SK-N-SH treated with all-trans-retinoic acid at 6 μM for 48 hours (cell line): ENCODE results near the gene METTL3.

Experiments used
- BACH2 ChIP-seq: fragments of 250-450 bp; sonication (Bioruptor Pico); IDR thresholded peaks from 2 replicates; pipeline ENCODE4 v1.9.0; 2021; ENCODE audit warnings: mild to moderate bottlenecking, borderline replicate concordance
- OSR1 ChIP-seq: fragments of 250-450 bp; sonication (Bioruptor Pico); IDR thresholded peaks from 2 replicates; pipeline ENCODE4 v1.8.0; 2022; ENCODE audit warnings: moderate library complexity, mild to moderate bottlenecking, inconsistent platforms
- SNAI2 ChIP-seq: fragments of 250-450 bp; sonication (Bioruptor Pico); IDR thresholded peaks from 2 replicates; pipeline ENCODE4 v1.5.0; 2020; ENCODE audit warnings: mild to moderate bottlenecking, moderate library complexity
- TOX ChIP-seq: fragments of 250-450 bp; sonication (Bioruptor Pico); IDR thresholded peaks from 2 replicates; pipeline ENCODE4 v1.8.0; 2021; ENCODE audit warnings: mild to moderate bottlenecking, moderate library complexity, borderline replicate concordance
- ZFP3 ChIP-seq: fragments of 250-450 bp; sonication (Bioruptor Pico); IDR thresholded peaks from 2 replicates; pipeline ENCODE4 v1.5.0; 2020; ENCODE audit warnings: mild to moderate bottlenecking, moderate library complexity
- TF ChIP-seq, protein P1 (sequence below): fragments of 250-450 bp; sonication (Bioruptor Pico); IDR thresholded peaks from 2 replicates; pipeline ENCODE4 v1.8.0; 2020; ENCODE audit warnings: mild to moderate bottlenecking, moderate library complexity, borderline replicate concordance
- TF ChIP-seq, protein P2 (sequence below): fragments of 250-450 bp; sonication (Bioruptor Pico); IDR thresholded peaks from 2 replicates; pipeline ENCODE4 v1.5.1; 2020; ENCODE audit warnings: low read depth, mild to moderate bottlenecking, moderate library complexity
- TF ChIP-seq, protein P3 (sequence below): fragments of 250-450 bp; sonication (Bioruptor Pico); IDR thresholded peaks from 2 replicates; pipeline ENCODE4 v1.5.1; 2021; ENCODE audit warnings: mild to moderate bottlenecking, moderate library complexity

DNA sequence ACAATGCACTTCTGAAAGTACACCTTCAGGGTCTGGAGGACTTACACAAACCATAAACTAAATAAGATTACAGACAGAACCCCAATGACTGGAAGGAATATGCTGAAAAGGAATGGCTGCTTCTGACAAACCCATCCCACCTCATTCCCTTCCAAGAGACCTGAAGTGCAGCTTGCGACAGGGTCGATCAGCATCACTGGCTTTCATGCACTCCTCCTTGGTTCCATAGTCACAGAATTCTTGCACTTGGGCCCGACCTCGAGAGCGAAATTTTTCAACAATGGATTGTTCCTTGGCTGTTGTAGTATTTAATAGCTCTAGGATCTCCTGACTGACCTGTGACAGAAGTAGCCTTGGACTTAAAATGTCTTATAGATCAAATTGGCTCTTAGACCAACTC lies 9.6 kb downstream of the METTL3 start:
- TF ChIP-seq, protein P1, sequence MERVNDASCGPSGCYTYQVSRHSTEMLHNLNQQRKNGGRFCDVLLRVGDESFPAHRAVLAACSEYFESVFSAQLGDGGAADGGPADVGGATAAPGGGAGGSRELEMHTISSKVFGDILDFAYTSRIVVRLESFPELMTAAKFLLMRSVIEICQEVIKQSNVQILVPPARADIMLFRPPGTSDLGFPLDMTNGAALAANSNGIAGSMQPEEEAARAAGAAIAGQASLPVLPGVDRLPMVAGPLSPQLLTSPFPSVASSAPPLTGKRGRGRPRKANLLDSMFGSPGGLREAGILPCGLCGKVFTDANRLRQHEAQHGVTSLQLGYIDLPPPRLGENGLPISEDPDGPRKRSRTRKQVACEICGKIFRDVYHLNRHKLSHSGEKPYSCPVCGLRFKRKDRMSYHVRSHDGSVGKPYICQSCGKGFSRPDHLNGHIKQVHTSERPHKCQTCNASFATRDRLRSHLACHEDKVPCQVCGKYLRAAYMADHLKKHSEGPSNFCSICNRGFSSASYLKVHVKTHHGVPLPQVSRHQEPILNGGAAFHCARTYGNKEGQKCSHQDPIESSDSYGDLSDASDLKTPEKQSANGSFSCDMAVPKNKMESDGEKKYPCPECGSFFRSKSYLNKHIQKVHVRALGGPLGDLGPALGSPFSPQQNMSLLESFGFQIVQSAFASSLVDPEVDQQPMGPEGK (CRISPR knock-in tag) = no peak
- TF ChIP-seq, protein P2, sequence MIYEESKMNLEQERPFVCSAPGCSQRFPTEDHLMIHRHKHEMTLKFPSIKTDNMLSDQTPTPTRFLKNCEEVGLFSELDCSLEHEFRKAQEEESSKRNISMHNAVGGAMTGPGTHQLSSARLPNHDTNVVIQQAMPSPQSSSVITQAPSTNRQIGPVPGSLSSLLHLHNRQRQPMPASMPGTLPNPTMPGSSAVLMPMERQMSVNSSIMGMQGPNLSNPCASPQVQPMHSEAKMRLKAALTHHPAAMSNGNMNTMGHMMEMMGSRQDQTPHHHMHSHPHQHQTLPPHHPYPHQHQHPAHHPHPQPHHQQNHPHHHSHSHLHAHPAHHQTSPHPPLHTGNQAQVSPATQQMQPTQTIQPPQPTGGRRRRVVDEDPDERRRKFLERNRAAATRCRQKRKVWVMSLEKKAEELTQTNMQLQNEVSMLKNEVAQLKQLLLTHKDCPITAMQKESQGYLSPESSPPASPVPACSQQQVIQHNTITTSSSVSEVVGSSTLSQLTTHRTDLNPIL = no peak
- TF ChIP-seq, protein P3, sequence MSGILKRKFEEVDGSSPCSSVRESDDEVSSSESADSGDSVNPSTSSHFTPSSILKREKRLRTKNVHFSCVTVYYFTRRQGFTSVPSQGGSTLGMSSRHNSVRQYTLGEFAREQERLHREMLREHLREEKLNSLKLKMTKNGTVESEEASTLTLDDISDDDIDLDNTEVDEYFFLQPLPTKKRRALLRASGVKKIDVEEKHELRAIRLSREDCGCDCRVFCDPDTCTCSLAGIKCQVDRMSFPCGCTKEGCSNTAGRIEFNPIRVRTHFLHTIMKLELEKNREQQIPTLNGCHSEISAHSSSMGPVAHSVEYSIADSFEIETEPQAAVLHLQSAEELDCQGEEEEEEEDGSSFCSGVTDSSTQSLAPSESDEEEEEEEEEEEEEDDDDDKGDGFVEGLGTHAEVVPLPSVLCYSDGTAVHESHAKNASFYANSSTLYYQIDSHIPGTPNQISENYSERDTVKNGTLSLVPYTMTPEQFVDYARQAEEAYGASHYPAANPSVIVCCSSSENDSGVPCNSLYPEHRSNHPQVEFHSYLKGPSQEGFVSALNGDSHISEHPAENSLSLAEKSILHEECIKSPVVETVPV (CRISPR knock-in tag) = no peak
- TF ChIP-seq TOX (no peak), BACH2 (CRISPR knock-in tag) (no peak), SNAI2 (CRISPR knock-in tag) (no peak), ZFP3 (CRISPR knock-in tag) (no peak), OSR1 (CRISPR knock-in tag) (no peak)
